Upper lobe of right lung (tissue), 1 donor: Measurements from ENCODE around the gene CAB39L. TPM values are rescaled to one million over a fixed set of nuclear protein-coding genes. Genes with fewer than 3 reads are reported as not detected.

Source experiments
- ATAC-seq: fragments of 200-7000 bp; cut with Tn5 transposase; one replicate; pipeline ENCODE4 v1.9.1; 2020; ENCODE audit warnings: mild to moderate bottlenecking, moderate library complexity
- DNase-seq: peaks from one replicate; pipeline ENCODE4 v3.0.0-alpha.2; 2020
- H3K27ac ChIP-seq: fragments of 200-600 bp; one replicate; pipeline ENCODE4 v1.8.0; 2022
- H3K27me3 ChIP-seq: fragments of 200-600 bp; one replicate; pipeline ENCODE4 v1.8.0; 2022; ENCODE audit warnings: mild to moderate bottlenecking
- H3K36me3 ChIP-seq: fragments of 200-600 bp; one replicate; pipeline ENCODE4 v1.8.0; 2022
- H3K4me1 ChIP-seq: fragments of 200-600 bp; one replicate; pipeline ENCODE4 v1.8.0; 2022
- H3K4me3 ChIP-seq: fragments of 200-600 bp; one replicate; pipeline ENCODE4 v1.8.0; 2022; ENCODE audit warnings: mild to moderate bottlenecking
- H3K9me3 ChIP-seq: fragments of 200-600 bp; one replicate; pipeline ENCODE4 v1.8.0; 2022
- CTCF ChIP-seq: fragments of 200-600 bp; IDR thresholded peaks from one replicate; pipeline ENCODE4 v1.8.0; 2022; ENCODE audit warnings: antibody characterized with exemption
- intact Hi-C: fragments of 100-400 bp; cut with DNase I; formaldehyde crosslinking; loops from one replicate; pipeline ENCODE4 v1.11.0; 2022
- total RNA-seq: library from RNA; stranded (reverse); fragmentation: NEBNext Ultra II Directional; extraction: Animal tissue kit (Norgen Biotek cat#: 25700); gene quantifications from one replicate; pipeline ENCODE4 v1.2.1, GENCODE V29; 2021
- donor health status: DM: no; HTN: yes; CAD: no; lungs with severe emphysema.

Gene CAB39L
- total RNA-seq, 1 donor from 2014 or later, result 18.0 TPM

- intact Hi-C loops, result no loop called here
- TF ChIP-seq CTCF, result no peak
- ATAC-seq (no peak), DNase-seq (no peak)
- Histone ChIP-seq H3K4me1 (no peaks in the 10 kb centered on the region), H3K27me3 (no peaks in the 10 kb centered on the region), H3K36me3 (no peaks in the 10 kb centered on the region), H3K4me3 (no peak overlapping the region), H3K9me3 (peaks cover under 1% of the 10 kb centered on the region), H3K27ac (no peak overlapping the region)
Measured at GRCh38 chr13:49410006-49410405, 33.9 kb downstream of the CAB39L start.

GRCh38 chr13:49409008-49409407 lies 34.9 kb downstream of the CAB39L start:
- peaks cover 6% of the 10 kb centered on the region for H3K9me3 ChIP-seq
- H3K4me1 ChIP-seq, result no peaks in the 10 kb centered on the region
- intact Hi-C loops, result no loop called here
- no peaks in the 10 kb centered on the region for H3K27me3 ChIP-seq
- no peak for TF ChIP-seq CTCF
- H3K36me3 ChIP-seq, result no peaks in the 10 kb centered on the region
- no peak overlapping the region for H3K4me3 ChIP-seq
- H3K27ac ChIP-seq, result no peak overlapping the region
- DNase-seq (no peak), ATAC-seq (no peak)

GRCh38 chr13:49407936-49408335 lies 35.9 kb downstream of the CAB39L start:
- no peaks in the 10 kb centered on the region for H3K36me3 ChIP-seq
- H3K4me1 ChIP-seq, result no peaks in the 10 kb centered on the region
- peaks cover 6% of the 10 kb centered on the region for H3K9me3 ChIP-seq
- H3K27me3 ChIP-seq, result no peaks in the 10 kb centered on the region
- no peak overlapping the region for H3K27ac ChIP-seq
- no peak overlapping the region for H3K4me3 ChIP-seq
- intact Hi-C loops, result no loop called here
- ATAC-seq (no peak), DNase-seq (no peak)
- no peak for TF ChIP-seq CTCF

- no peak overlapping the region for H3K27ac ChIP-seq
- intact Hi-C loops, result no loop called here
Measured at GRCh38 chr13:49407068-49407467, 36.8 kb downstream of the CAB39L start.

GRCh38 chr13:49404703-49405020 lies 39.2 kb downstream of the CAB39L start:
- no peak for DNase-seq
- no peaks in the 10 kb centered on the region for H3K4me1 ChIP-seq
- no peak overlapping the region for H3K27ac ChIP-seq
- no peaks in the 10 kb centered on the region for H3K27me3 ChIP-seq
- TF ChIP-seq CTCF, result no peak
- H3K9me3 ChIP-seq, result peaks cover 6% of the 10 kb centered on the region
- no peak overlapping the region for H3K4me3 ChIP-seq
- H3K36me3 ChIP-seq, result no peaks in the 10 kb centered on the region
- no peak for ATAC-seq
- intact Hi-C loops, result no loop called here

More at GRCh38 chr13:49407068-49407467, 36.8 kb downstream of the CAB39L start:
- ATAC-seq (no peak), DNase-seq (no peak)
- Histone ChIP-seq H3K36me3 (no peaks in the 10 kb centered on the region), H3K4me3 (no peak overlapping the region), H3K9me3 (peaks cover 6% of the 10 kb centered on the region), H3K27me3 (no peaks in the 10 kb centered on the region), H3K4me1 (no peaks in the 10 kb centered on the region)
- no peak for TF ChIP-seq CTCF

- peaks cover 6% of the 10 kb centered on the region for H3K9me3 ChIP-seq
- intact Hi-C loops, result no loop called here
- H3K4me1 ChIP-seq, result no peaks in the 10 kb centered on the region
- ATAC-seq, result no peak
- no peak for DNase-seq
- no peak overlapping the region for H3K27ac ChIP-seq
- no peak for TF ChIP-seq CTCF
- H3K4me3 ChIP-seq, result no peak overlapping the region
- no peaks in the 10 kb centered on the region for H3K27me3 ChIP-seq
- H3K36me3 ChIP-seq, result no peaks in the 10 kb centered on the region
Measured at GRCh38 chr13:49403996-49404702, 39.7 kb downstream of the CAB39L start.
